ENCODE measurements around the gene ADAMTS2.

The ADAMTS2 gene

GRCh38 chr5:179262126-179262920, 82.9 kb downstream of the ADAMTS2 start:
- H3K27me3 Mint-ChIP-seq = no peaks in the 10 kb centered on the region

GRCh38 chr5:179261301-179262125, 83.7 kb downstream of the ADAMTS2 start:
- H3K4me1 Mint-ChIP-seq (ENCODE audit: low read depth) = no peaks in the 10 kb centered on the region
- no peaks in the 10 kb centered on the region for H3K27me3 Mint-ChIP-seq
- no peaks in the 10 kb centered on the region for H3K36me3 Mint-ChIP-seq
- no peak overlapping the region for H3K4me3 Mint-ChIP-seq
- no peaks in the 10 kb centered on the region for H3K9me3 Mint-ChIP-seq (ENCODE audit: low read depth)
- no peak overlapping the region for H3K27ac Mint-ChIP-seq

More at GRCh38 chr5:179262126-179262920, 82.9 kb downstream of the ADAMTS2 start:
- Mint-ChIP-seq H3K4me1 (ENCODE audit: low read depth) (no peaks in the 10 kb centered on the region), H3K36me3 (no peaks in the 10 kb centered on the region), H3K9me3 (ENCODE audit: low read depth) (no peaks in the 10 kb centered on the region), H3K27ac (no peak overlapping the region), H3K4me3 (no peak overlapping the region)

GRCh38 chr5:179260324-179261070, 84.8 kb downstream of the ADAMTS2 start:
- peaks cover 2% of the 10 kb centered on the region for H3K27me3 Mint-ChIP-seq
- no peaks in the 10 kb centered on the region for H3K4me1 Mint-ChIP-seq (ENCODE audit: low read depth)
- no peaks in the 10 kb centered on the region for H3K36me3 Mint-ChIP-seq
- H3K4me3 Mint-ChIP-seq = no peak overlapping the region
- no peak overlapping the region for H3K27ac Mint-ChIP-seq
- H3K9me3 Mint-ChIP-seq (ENCODE audit: low read depth) = no peaks in the 10 kb centered on the region

- H3K36me3 Mint-ChIP-seq = no peaks in the 10 kb centered on the region
- no peaks in the 10 kb centered on the region for H3K4me1 Mint-ChIP-seq (ENCODE audit: low read depth)
- no peak overlapping the region for H3K4me3 Mint-ChIP-seq
- peaks cover 2% of the 10 kb centered on the region for H3K27me3 Mint-ChIP-seq
- H3K27ac Mint-ChIP-seq = no peak overlapping the region
- H3K9me3 Mint-ChIP-seq (ENCODE audit: low read depth) = no peaks in the 10 kb centered on the region
Measured at GRCh38 chr5:179259731-179260323, 85.4 kb downstream of the ADAMTS2 start.

- H3K27me3 Mint-ChIP-seq = peaks cover 2% of the 10 kb centered on the region
- no peaks in the 10 kb centered on the region for H3K4me1 Mint-ChIP-seq (ENCODE audit: low read depth)
- no peaks in the 10 kb centered on the region for H3K9me3 Mint-ChIP-seq (ENCODE audit: low read depth)
- H3K27ac Mint-ChIP-seq = no peak overlapping the region
- H3K4me3 Mint-ChIP-seq = no peak overlapping the region
- H3K36me3 Mint-ChIP-seq = no peaks in the 10 kb centered on the region
Measured at GRCh38 chr5:179258922-179259730, 86.1 kb downstream of the ADAMTS2 start.

GRCh38 chr5:179258001-179258921, 87.0 kb downstream of the ADAMTS2 start:
- Mint-ChIP-seq H3K4me1 (ENCODE audit: low read depth) (no peaks in the 10 kb centered on the region), H3K4me3 (no peak overlapping the region), H3K27ac (no peak overlapping the region), H3K36me3 (no peaks in the 10 kb centered on the region), H3K9me3 (ENCODE audit: low read depth) (no peaks in the 10 kb centered on the region), H3K27me3 (peaks cover 2% of the 10 kb centered on the region)

GRCh38 chr5:179257176-179257682, 88.0 kb downstream of the ADAMTS2 start:
- Mint-ChIP-seq H3K4me1 (ENCODE audit: low read depth) (no peaks in the 10 kb centered on the region), H3K36me3 (no peaks in the 10 kb centered on the region), H3K27ac (no peak overlapping the region), H3K9me3 (ENCODE audit: low read depth) (no peaks in the 10 kb centered on the region), H3K27me3 (peaks cover 2% of the 10 kb centered on the region), H3K4me3 (no peak overlapping the region)

GRCh38 chr5:179256328-179257175, 88.7 kb downstream of the ADAMTS2 start:
- H3K9me3 Mint-ChIP-seq (ENCODE audit: low read depth) = no peaks in the 10 kb centered on the region
- H3K4me1 Mint-ChIP-seq (ENCODE audit: low read depth) = no peaks in the 10 kb centered on the region
- H3K36me3 Mint-ChIP-seq = no peaks in the 10 kb centered on the region
- no peak overlapping the region for H3K4me3 Mint-ChIP-seq
- no peak overlapping the region for H3K27ac Mint-ChIP-seq
- H3K27me3 Mint-ChIP-seq = peaks cover 2% of the 10 kb centered on the region

- Mint-ChIP-seq H3K36me3 (no peaks in the 10 kb centered on the region), H3K9me3 (ENCODE audit: low read depth) (no peaks in the 10 kb centered on the region), H3K4me1 (ENCODE audit: low read depth) (no peaks in the 10 kb centered on the region), H3K27me3 (peaks cover 2% of the 10 kb centered on the region), H3K27ac (no peak overlapping the region), H3K4me3 (no peak overlapping the region)
Measured at GRCh38 chr5:179255527-179256327, 89.5 kb downstream of the ADAMTS2 start.

GRCh38 chr5:179254638-179255271, 90.5 kb downstream of the ADAMTS2 start:
- Mint-ChIP-seq H3K27me3 (peaks cover 2% of the 10 kb centered on the region), H3K4me3 (no peak overlapping the region), H3K4me1 (ENCODE audit: low read depth) (no peaks in the 10 kb centered on the region), H3K36me3 (no peaks in the 10 kb centered on the region), H3K27ac (no peak overlapping the region), H3K9me3 (ENCODE audit: low read depth) (no peaks in the 10 kb centered on the region)

- Mint-ChIP-seq H3K36me3 (no peaks in the 10 kb centered on the region), H3K4me3 (no peak overlapping the region), H3K4me1 (ENCODE audit: low read depth) (no peaks in the 10 kb centered on the region), H3K9me3 (ENCODE audit: low read depth) (no peaks in the 10 kb centered on the region), H3K27ac (no peak overlapping the region), H3K27me3 (peaks cover 2% of the 10 kb centered on the region)
Measured at GRCh38 chr5:179253730-179254129, 91.5 kb downstream of the ADAMTS2 start.
